ENCODE results near the gene ACVR1C. TPM values are rescaled to one million over a fixed set of nuclear protein-coding genes. Genes with fewer than 3 reads are reported as not detected.

Gene ACVR1C
- total RNA-seq, 1 donor from 2014 or later = 0.54 TPM

DNA sequence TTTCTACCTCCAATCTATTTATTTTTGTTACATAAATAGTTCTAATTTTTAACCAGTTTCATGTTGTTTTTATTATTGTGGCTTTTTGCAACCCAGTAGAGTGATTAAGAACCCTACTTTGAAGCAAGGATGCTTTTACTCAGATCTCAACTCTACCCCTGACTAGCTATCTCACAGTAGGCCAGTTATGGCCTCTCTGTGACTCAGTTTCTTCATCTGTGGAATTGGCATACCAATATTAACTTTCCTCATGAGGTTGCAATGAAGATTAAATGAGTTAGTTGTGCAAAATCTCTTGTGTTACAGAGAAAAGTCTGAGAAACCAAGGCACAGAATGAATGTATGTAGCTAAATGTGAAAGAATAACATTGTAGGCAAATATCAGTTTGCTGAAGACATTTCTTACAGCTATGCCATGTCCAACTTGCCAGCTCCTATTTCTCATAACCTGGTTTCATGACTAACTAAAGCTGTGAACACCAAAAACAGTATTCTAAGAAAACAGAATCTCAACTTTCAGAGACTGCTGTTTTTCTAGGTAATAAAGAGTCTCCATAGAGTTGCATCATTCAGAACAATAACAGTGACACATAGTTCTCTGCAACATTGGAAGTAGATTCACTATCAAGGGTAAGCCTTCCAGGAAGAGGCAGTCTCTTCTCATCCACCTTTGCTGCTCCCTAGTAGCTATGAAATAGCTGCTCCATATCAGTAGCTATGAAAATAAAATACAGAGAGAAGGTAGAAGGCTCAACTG, 151.5 kb downstream of the ACVR1C start:
- intact Hi-C loops (cut with DNase I) = no loop called here
- ATAC-seq (ENCODE audit: poor library complexity) (no peak), DNase-seq (no peak)

Other genes with a start within 250 kb of the ACVR1C start
- gene CYTIP, start 184.8 kb downstream of the ACVR1C start, total RNA-seq = 1.1 TPM
- 28.9 TPM for gene ACVR1, start 247.5 kb upstream of the ACVR1C start, total RNA-seq